Measurements from ENCODE around the gene POLK.
"Not testable (repeated sequence)": the region's sequence is repeated elsewhere in the genome, so short reads cannot be mapped to it uniquely, and the experiment has no call there.

POLK gene

GRCh38 chr5:75510836-75511434 lies 756 bp upstream of the POLK start:
- DNase-seq: peak in 3 of 6 experiments; percentile 27 to 57 (median 28)

- no peak for DNase-seq
Observed at GRCh38 chr5:75512383-75513074, 838 bp downstream of the POLK start.

- no peak for DNase-seq
Observed at GRCh38 chr5:75513841-75514240, 2.1 kb downstream of the POLK start.

- DNase-seq: no peak
Observed at GRCh38 chr5:75514323-75514722, 2.6 kb downstream of the POLK start.

- DNase-seq: no peak
Observed at GRCh38 chr5:75519761-75520160, 8.1 kb downstream of the POLK start.

GRCh38 chr5:75521195-75521594 lies 9.5 kb downstream of the POLK start:
- DNase-seq: no peak

GRCh38 chr5:75522025-75522424 lies 10.3 kb downstream of the POLK start:
- no peak for DNase-seq

- no peak for DNase-seq
Observed at GRCh38 chr5:75522542-75522941, 10.9 kb downstream of the POLK start.

- no peak for DNase-seq
Observed at GRCh38 chr5:75523275-75523674, 11.6 kb downstream of the POLK start.

GRCh38 chr5:75524071-75524470 lies 12.4 kb downstream of the POLK start:
- peak in 2 of 6 experiments; percentile 2 to 3 for DNase-seq

GRCh38 chr5:75524591-75524990 lies 12.9 kb downstream of the POLK start:
- no peak for DNase-seq

- DNase-seq: no peak
Observed at GRCh38 chr5:75525344-75525743, 13.7 kb downstream of the POLK start.

- no peak for DNase-seq
Observed at GRCh38 chr5:75526070-75526469, 14.4 kb downstream of the POLK start.

- no peak for DNase-seq
Observed at GRCh38 chr5:75529185-75529584, 17.5 kb downstream of the POLK start.

- DNase-seq: no peak
Observed at GRCh38 chr5:75532190-75532589, 20.5 kb downstream of the POLK start.

- not testable (repeated sequence) for DNase-seq
Observed at GRCh38 chr5:75533716-75534115, 22.0 kb downstream of the POLK start.

GRCh38 chr5:75534734-75535133 lies 23.0 kb downstream of the POLK start:
- DNase-seq: no peak

GRCh38 chr5:75536147-75536546 lies 24.5 kb downstream of the POLK start:
- no peak for DNase-seq

GRCh38 chr5:75536694-75537360 lies 25.1 kb downstream of the POLK start:
- no peak for DNase-seq

GRCh38 chr5:75538211-75538610 lies 26.5 kb downstream of the POLK start:
- no peak for DNase-seq

- no peak for DNase-seq
Observed at GRCh38 chr5:75545131-75545530, 33.4 kb downstream of the POLK start.

GRCh38 chr5:75546830-75547229 lies 35.1 kb downstream of the POLK start:
- no peak for DNase-seq

- DNase-seq: no peak
Observed at GRCh38 chr5:75547812-75548211, 36.1 kb downstream of the POLK start.

- no peak for DNase-seq
Observed at GRCh38 chr5:75550597-75550996, 38.9 kb downstream of the POLK start.

All from stimulated activated naive CD4-positive, alpha-beta T cell (primary cell).